HuH-7 (cell line): ENCODE measurements around the gene BRD9.
"Not testable (repeated sequence)": the region's sequence is repeated elsewhere in the genome, so short reads cannot be mapped to it uniquely, and the experiment has no call there.

Source experiments
- DNase-seq: peaks from one replicate; pipeline ENCODE4 v3.0.0; 2011; ENCODE audit warnings: low spot score

The BRD9 gene

GRCh38 chr5:892394-893136 lies at the start of gene BRD9, which contains the start of gene TRIP13:
BRD9 (minus strand) TSS chr5:892801; CDS start chr5:892657, 144 bp downstream.
TRIP13 (plus strand) TSS chr5:892884; CDS start chr5:892999, 115 bp downstream.
- peak; percentile 93 for DNase-seq

- DNase-seq: not testable (repeated sequence)
Observed at GRCh38 chr5:940741-941140, 48.1 kb upstream of the BRD9 start.

- no peak for DNase-seq
Observed at GRCh38 chr5:939368-939767, 46.8 kb upstream of the BRD9 start.

GRCh38 chr5:937151-937924 lies 44.7 kb upstream of the BRD9 start:
- DNase-seq: no peak

- no peak for DNase-seq
Observed at GRCh38 chr5:936149-937144, 43.8 kb upstream of the BRD9 start.

GRCh38 chr5:935510-936084 lies 43.0 kb upstream of the BRD9 start:
- no peak for DNase-seq

GRCh38 chr5:934381-934967 lies 41.9 kb upstream of the BRD9 start:
- not testable (repeated sequence) for DNase-seq

GRCh38 chr5:933951-934350 lies 41.4 kb upstream of the BRD9 start:
- DNase-seq: not testable (repeated sequence)

GRCh38 chr5:933251-933861 lies 40.8 kb upstream of the BRD9 start:
- no peak for DNase-seq

- no peak for DNase-seq
Observed at GRCh38 chr5:932628-933250, 40.1 kb upstream of the BRD9 start.

- DNase-seq: no peak
Observed at GRCh38 chr5:932151-932627, 39.6 kb upstream of the BRD9 start.

- no peak for DNase-seq
Observed at GRCh38 chr5:931570-932145, 39.1 kb upstream of the BRD9 start.

- no peak for DNase-seq
Observed at GRCh38 chr5:930866-931265, 38.3 kb upstream of the BRD9 start.

- DNase-seq: no peak
Observed at GRCh38 chr5:929596-929995, 37.0 kb upstream of the BRD9 start.

- DNase-seq: not testable (repeated sequence)
Observed at GRCh38 chr5:929182-929581, 36.6 kb upstream of the BRD9 start.

GRCh38 chr5:927172-928015 lies 34.8 kb upstream of the BRD9 start:
- no peak for DNase-seq

- DNase-seq: no peak
Observed at GRCh38 chr5:926417-927171, 34.0 kb upstream of the BRD9 start.

GRCh38 chr5:923281-923873 lies 30.8 kb upstream of the BRD9 start:
- peak; percentile 89 for DNase-seq
